GM12878 (cell line): ENCODE measurements around the gene RNMT.
"Not testable (repeated sequence)": the region's sequence is repeated elsewhere in the genome, so short reads cannot be mapped to it uniquely, and the experiment has no call there.

Experiments used
- CEBPB ChIP-seq, 2 experiments: fragments of 150-350 bp in 1 of 2; IDR thresholded peaks; 2 replicates each; pipeline ENCODE4 v1.6.1; 2012 to 2014; ENCODE audit warnings: low read depth in 2 of 2, low read length in 2 of 2, borderline replicate concordance in 1 of 2, inconsistent platforms in 1 of 2
- DPF2 ChIP-seq: fragments of 450-650 bp; IDR thresholded peaks from 2 replicates; pipeline ENCODE4 v1.6.1; 2017; ENCODE audit warnings: mild to moderate bottlenecking
- FOXM1 ChIP-seq: IDR thresholded peaks from 2 replicates; pipeline ENCODE4 v1.6.1; 2012; ENCODE audit warnings: low read depth, mild to moderate bottlenecking, inconsistent platforms, low read length, moderate library complexity
- POLR2A ChIP-seq: IDR thresholded peaks from 2 replicates; pipeline ENCODE4 v1.6.1; 2011; ENCODE audit warnings: low read depth, mild to moderate bottlenecking, low read length
- SP1 ChIP-seq: IDR thresholded peaks from one replicate; pipeline ENCODE4 v1.6.1; 2011; ENCODE audit warnings: low read depth, low read length
- YBX1 ChIP-seq: fragments of 450-650 bp; IDR thresholded peaks from 2 replicates; pipeline ENCODE4 v1.6.1; 2016; ENCODE audit warnings: antibody characterized with exemption

GRCh38 chr18:13695337-13695736, 31.1 kb upstream of the RNMT start:
- TF ChIP-seq CEBPB (IDR thresholded peaks at IDR 0.05; ENCODE audit: borderline replicate concordance in 1 of 2, low read depth in 2 of 2, low read length in 2 of 2); SP1; FOXM1; YBX1; POLR2A; DPF2: not testable (repeated sequence)
